Spleen (tissue), 7 donors: ENCODE results near the gene DBNDD1.

ENCODE experiments used
- POLR2A ChIP-seq, 3 donors: fragments of 450-650 bp; IDR thresholded peaks; one replicate each; pipeline ENCODE4 v1.5.1; 2017; ENCODE audit warnings: antibody characterized with exemption in 3 of 3, mild to moderate bottlenecking in 1 of 3
- POLR2AphosphoS5 ChIP-seq, 3 donors: sonication (generic); formaldehyde crosslinking; IDR thresholded peaks; one replicate each; pipeline ENCODE4 v1.5.1; 2017; ENCODE audit warnings: antibody characterized with exemption in 3 of 3
- TF ChIP-seq, protein P1 (sequence below), 11 experiments: fragments of 200-600 bp in 7 of 11; fragments of 450-650 bp in 4 of 11; sonication (generic) in 4 of 11; IDR thresholded peaks in 8 of 11; conservative IDR thresholded peaks in 3 of 11; 1 replicate in 7 of 11; 2 replicates in 4 of 11; pipeline versions ENCODE4 v1.4.0 to v1.8.0; 2016 to 2021; ENCODE audit warnings: antibody characterized with exemption in 11 of 11, inconsistent platforms in 4 of 11, mild to moderate bottlenecking in 1 of 11
- donor health status: DM: no; HTN: no; CAD: no; lungs with moderate emphysema.
- donor health status: DM: no; HTN: no; CAD: no.
- donor health status: DM: no; HTN: no; CAD: no.

DNA sequence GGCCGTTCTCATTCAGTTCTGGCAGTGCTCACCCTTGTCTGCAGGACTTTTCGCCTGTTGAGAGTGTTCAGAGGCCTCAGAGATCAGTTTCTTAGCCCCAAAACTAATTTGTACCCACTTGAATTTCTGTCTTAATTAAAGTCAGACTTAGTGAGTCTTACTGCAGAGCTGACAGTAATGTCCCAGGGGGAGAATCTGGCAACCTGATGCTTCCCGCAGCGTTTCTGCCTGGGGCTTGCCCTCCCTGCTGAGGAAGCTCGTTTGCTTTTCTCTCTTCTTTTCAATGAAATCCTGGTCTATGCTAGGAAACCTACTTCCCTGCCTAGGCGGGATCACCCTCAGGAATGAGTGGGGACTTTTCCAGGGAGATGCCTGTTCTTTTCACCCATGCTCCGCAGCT is 25.3 kb downstream of the DBNDD1 start:
- TF ChIP-seq, protein P1, sequence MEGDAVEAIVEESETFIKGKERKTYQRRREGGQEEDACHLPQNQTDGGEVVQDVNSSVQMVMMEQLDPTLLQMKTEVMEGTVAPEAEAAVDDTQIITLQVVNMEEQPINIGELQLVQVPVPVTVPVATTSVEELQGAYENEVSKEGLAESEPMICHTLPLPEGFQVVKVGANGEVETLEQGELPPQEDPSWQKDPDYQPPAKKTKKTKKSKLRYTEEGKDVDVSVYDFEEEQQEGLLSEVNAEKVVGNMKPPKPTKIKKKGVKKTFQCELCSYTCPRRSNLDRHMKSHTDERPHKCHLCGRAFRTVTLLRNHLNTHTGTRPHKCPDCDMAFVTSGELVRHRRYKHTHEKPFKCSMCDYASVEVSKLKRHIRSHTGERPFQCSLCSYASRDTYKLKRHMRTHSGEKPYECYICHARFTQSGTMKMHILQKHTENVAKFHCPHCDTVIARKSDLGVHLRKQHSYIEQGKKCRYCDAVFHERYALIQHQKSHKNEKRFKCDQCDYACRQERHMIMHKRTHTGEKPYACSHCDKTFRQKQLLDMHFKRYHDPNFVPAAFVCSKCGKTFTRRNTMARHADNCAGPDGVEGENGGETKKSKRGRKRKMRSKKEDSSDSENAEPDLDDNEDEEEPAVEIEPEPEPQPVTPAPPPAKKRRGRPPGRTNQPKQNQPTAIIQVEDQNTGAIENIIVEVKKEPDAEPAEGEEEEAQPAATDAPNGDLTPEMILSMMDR (IDR thresholded peaks at IDR 0.05 in 8 of 11, conservative IDR thresholded peaks at IDR 0.05 in 3 of 11), result no peak
- TF ChIP-seq POLR2A (IDR thresholded peaks at IDR 0.05) (no peak), POLR2AphosphoS5 (IDR thresholded peaks at IDR 0.05) (no peak)
